Endothelial cell of umbilical vein (primary cell): ENCODE results near the gene BHMT. TPM values are rescaled to one million over a fixed set of nuclear protein-coding genes. Genes with fewer than 3 reads are reported as not detected.

Experiments
- BruUV-seq: library from RNA; stranded (reverse); fragments of 400-500 nt; replicated peaks from 2 replicates; lab custom pipeline; 2021; lab: Mats Ljungman, UMichigan
- CTCF ChIA-PET: fragments of 300-600, 350-600 bp; sonication (Branson Sonifier 250); formaldehyde crosslinking; loops from one replicate; lab custom pipeline; 2021; ENCODE audit warnings: antibody characterized with exemption, inconsistent platforms; lab: Charles Lee
- POLR2A ChIA-PET: fragments of 300-600, 350-600 bp; sonication (Branson Sonifier 250); formaldehyde crosslinking; loops from one replicate; lab custom pipeline; 2021; ENCODE audit warnings: antibody characterized with exemption, inconsistent platforms; lab: Charles Lee
- DNase-seq: peaks from one replicate; pipeline ENCODE4 v3.0.0-alpha.2; 2011; ENCODE audit warnings: low read depth, low spot score
- FAIRE-seq: peaks from 2 replicates; lab custom pipeline; 2011; peaks lifted over from hg19 to GRCh38; lab: Jason Lieb, UNC
- H2AFZ ChIP-seq: 2 replicates; pipeline ENCODE4 v1.6.0; 2012; ENCODE audit warnings: low read depth, low read length, control low read depth, inconsistent platforms
- H3K27ac ChIP-seq: 2 replicates; pipeline ENCODE4 v1.5.1; 2011; ENCODE audit warnings: low read depth, mild to moderate bottlenecking, control low read depth, low read length, moderate library complexity; ENCODE audit not compliant: insufficient read depth
- H3K27me3 ChIP-seq, 2 experiments: 2 replicates each; pipeline versions ENCODE4 v1.6.0 to v1.6.1; 2011; ENCODE audit warnings: low read length in 2 of 2, mixed read lengths in 1 of 2; ENCODE audit not compliant: control insufficient read depth in 2 of 2, insufficient read depth in 2 of 2
- H3K36me3 ChIP-seq, 2 experiments: 2 replicates in 1 of 2; 3 replicates in 1 of 2; pipeline ENCODE4 v1.5.1; 2011; ENCODE audit warnings: low read length in 2 of 2, mild to moderate bottlenecking in 1 of 2, moderate library complexity in 1 of 2; ENCODE audit not compliant: control insufficient read depth in 2 of 2, insufficient read depth in 2 of 2; ENCODE audit errors: extremely low read depth in 1 of 2
- H3K4me1 ChIP-seq: 3 replicates; pipeline ENCODE4 v1.5.1; 2011; ENCODE audit warnings: mild to moderate bottlenecking, low read length; ENCODE audit not compliant: control insufficient read depth, insufficient read depth; ENCODE audit errors: extremely low read depth
- H3K4me2 ChIP-seq: 2 replicates; pipeline ENCODE4 v1.6.1; 2011; ENCODE audit warnings: low read length, control low read depth, mixed read lengths; ENCODE audit not compliant: insufficient read depth
- H3K4me3 ChIP-seq, 3 experiments: fragments of 200-600 bp in 1 of 3; sonication (generic), shearing (Covaris generic) in 1 of 3; replicated peaks in 1 of 3; 2 replicates each; pipeline ENCODE4 v1.5.1; 2011 to 2016; ENCODE audit warnings: control low read depth in 3 of 3, low read length in 3 of 3, mild to moderate bottlenecking in 2 of 3, inconsistent platforms in 1 of 3, low read depth in 1 of 3, moderate library complexity in 1 of 3; ENCODE audit not compliant: insufficient read depth in 1 of 3
- H3K79me2 ChIP-seq: 2 replicates; pipeline ENCODE4 v1.6.0; 2012; ENCODE audit warnings: low read length, inconsistent platforms; ENCODE audit not compliant: control insufficient read depth, insufficient read depth
- H3K9ac ChIP-seq: replicated peaks from 2 replicates; pipeline ENCODE3; 2011; ENCODE audit warnings: low read length, control low read depth; ENCODE audit not compliant: insufficient read depth; ENCODE audit errors: extremely low read depth
- H3K9me1 ChIP-seq: replicated peaks from 3 replicates; pipeline ENCODE4 v1.6.0; 2011; ENCODE audit warnings: mild to moderate bottlenecking, low read length; ENCODE audit not compliant: control insufficient read depth, insufficient read depth; ENCODE audit errors: extremely low read depth
- H3K9me3 ChIP-seq: replicated peaks from 2 replicates; pipeline ENCODE4 v1.5.1; 2012; ENCODE audit warnings: low read length, inconsistent platforms; ENCODE audit not compliant: control insufficient read depth, insufficient read depth
- H4K20me1 ChIP-seq: replicated peaks from 2 replicates; pipeline ENCODE3; 2011; ENCODE audit warnings: mild to moderate bottlenecking, low read length; ENCODE audit not compliant: control insufficient read depth, insufficient read depth; ENCODE audit errors: extremely low read depth
- EZH2 ChIP-seq: IDR thresholded peaks from 2 replicates; pipeline ENCODE4 v1.6.1; 2012; ENCODE audit warnings: borderline replicate concordance, low read depth, mild to moderate bottlenecking, moderate library complexity, low read length, inconsistent platforms; ENCODE audit not compliant: severe bottlenecking
- FOS ChIP-seq: IDR thresholded peaks from 2 replicates; pipeline ENCODE4 v1.6.1; 2011; ENCODE audit warnings: mild to moderate bottlenecking, low read length, moderate library complexity, borderline replicate concordance; ENCODE audit not compliant: insufficient read depth
- GATA2 ChIP-seq: IDR thresholded peaks from 2 replicates; pipeline ENCODE4 v1.7.0; 2011; ENCODE audit warnings: low read depth, mild to moderate bottlenecking, moderate library complexity, mixed read lengths, low read length; ENCODE audit not compliant: insufficient read length, insufficient read depth
- JUN ChIP-seq: IDR thresholded peaks from 2 replicates; pipeline ENCODE4 v1.6.1; 2011; ENCODE audit warnings: borderline replicate concordance, low read depth; ENCODE audit not compliant: insufficient read length, insufficient read depth
- MYC ChIP-seq: IDR thresholded peaks from one replicate; pipeline ENCODE4 v1.6.1; 2011; ENCODE audit warnings: mild to moderate bottlenecking, low read depth, low read length
- POLR2A ChIP-seq: IDR thresholded peaks from 2 replicates; pipeline ENCODE4 v1.6.1; 2012; ENCODE audit warnings: low read depth, mild to moderate bottlenecking, control low read depth, low read length
- POLR2AphosphoS5 ChIP-seq: IDR thresholded peaks from 2 replicates; pipeline ENCODE4 v1.6.1; 2012; ENCODE audit warnings: low read depth, mild to moderate bottlenecking, control low read depth, low read length, moderate library complexity; ENCODE audit not compliant: insufficient read depth
- dilution Hi-C: fragments of 300-500 bp; cut with MboI; formaldehyde crosslinking; loops from one replicate; pipeline ENCODE4 v1.15.0; 2019; ENCODE audit warnings: low sequenced_read_pairs; ENCODE audit not compliant: extremely low pct_ligation_motif_present
- intact Hi-C: fragments of 100-400 bp; cut with micrococcal nuclease; formaldehyde crosslinking; loops from one replicate; pipeline ENCODE4 v1.10.0; 2022
- polyA plus RNA-seq, 4 experiments: library from polyadenylated mRNA; depleted of rRNA in 3 of 4; stranded (reverse) in 3 of 4; unstranded in 1 of 4; fragments of >200 nt; gene quantifications; 2 replicates each; pipeline versions ENCODE4 v1.2.1 to v1.2.3, GENCODE V29; 2011 to 2012; ENCODE audit warnings: missing spikeins in 1 of 4
- total RNA-seq: library from RNA; stranded (reverse); gene quantifications from 2 replicates; pipeline ENCODE4 v1.2.3, GENCODE V29; 2021
- TF ChIP-seq, protein P1 (sequence below), 2 donors: IDR thresholded peaks; 1 replicate in 1 of 2; 2 replicates in 1 of 2; pipeline ENCODE4 v1.5.1; 2011; ENCODE audit warnings: low read length in 2 of 2, mild to moderate bottlenecking in 2 of 2, moderate library complexity in 2 of 2, control low read depth in 1 of 2, inconsistent platforms in 1 of 2, low read depth in 1 of 2; ENCODE audit not compliant: insufficient read depth in 1 of 2; ENCODE audit errors: extremely low read depth in 1 of 2
- TF ChIP-seq, protein P2 (sequence below): IDR thresholded peaks from 2 replicates; pipeline ENCODE4 v1.6.1; 2011; ENCODE audit not compliant: insufficient read depth, insufficient read length

The BHMT gene
- total and polyA plus RNA-seq, 2 donors (not counting 3 experiments of a cell fraction or from before 2014, with no cell fraction given) = not detected

DNA sequence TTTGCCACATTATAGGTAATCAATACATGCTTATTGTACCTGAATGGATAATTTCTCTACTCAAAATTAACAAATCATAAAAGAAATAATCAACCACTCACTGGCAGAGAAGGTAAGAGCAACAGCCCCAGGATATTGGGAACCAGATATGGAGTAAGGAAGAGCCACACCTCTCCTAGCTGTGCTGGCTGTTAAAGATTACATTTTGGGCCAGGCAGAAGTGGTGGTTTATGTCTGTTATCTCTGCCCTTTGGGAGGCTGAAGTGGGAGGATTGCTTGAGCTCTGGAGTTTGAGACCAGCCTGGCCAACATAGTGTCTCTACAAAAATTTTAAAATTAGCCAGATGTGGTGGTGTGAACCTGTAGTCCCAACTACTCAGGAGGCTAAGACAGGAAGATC lies 56.4 kb downstream of the BHMT start:
- FAIRE-seq (no peak), DNase-seq (no peak)
- no peak overlapping the region for H3K9ac ChIP-seq
- intact Hi-C loops (no loop called here), dilution Hi-C loops (no loop called here)
- H3K27me3 ChIP-seq = no peaks in the 10 kb centered on the region
- BruUV-seq = no TSS peak
- no peak overlapping the region for H3K4me2 ChIP-seq
- no peaks in the 10 kb centered on the region for H3K9me1 ChIP-seq
- TF ChIP-seq POLR2AphosphoS5 (no peak), MYC (no peak), FOS (no peak), JUN (no peak), POLR2A (no peak), EZH2 (no peak), GATA2 (no peak)
- TF ChIP-seq, protein P1, sequence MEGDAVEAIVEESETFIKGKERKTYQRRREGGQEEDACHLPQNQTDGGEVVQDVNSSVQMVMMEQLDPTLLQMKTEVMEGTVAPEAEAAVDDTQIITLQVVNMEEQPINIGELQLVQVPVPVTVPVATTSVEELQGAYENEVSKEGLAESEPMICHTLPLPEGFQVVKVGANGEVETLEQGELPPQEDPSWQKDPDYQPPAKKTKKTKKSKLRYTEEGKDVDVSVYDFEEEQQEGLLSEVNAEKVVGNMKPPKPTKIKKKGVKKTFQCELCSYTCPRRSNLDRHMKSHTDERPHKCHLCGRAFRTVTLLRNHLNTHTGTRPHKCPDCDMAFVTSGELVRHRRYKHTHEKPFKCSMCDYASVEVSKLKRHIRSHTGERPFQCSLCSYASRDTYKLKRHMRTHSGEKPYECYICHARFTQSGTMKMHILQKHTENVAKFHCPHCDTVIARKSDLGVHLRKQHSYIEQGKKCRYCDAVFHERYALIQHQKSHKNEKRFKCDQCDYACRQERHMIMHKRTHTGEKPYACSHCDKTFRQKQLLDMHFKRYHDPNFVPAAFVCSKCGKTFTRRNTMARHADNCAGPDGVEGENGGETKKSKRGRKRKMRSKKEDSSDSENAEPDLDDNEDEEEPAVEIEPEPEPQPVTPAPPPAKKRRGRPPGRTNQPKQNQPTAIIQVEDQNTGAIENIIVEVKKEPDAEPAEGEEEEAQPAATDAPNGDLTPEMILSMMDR (IDR thresholded peaks at IDR 0.05; ENCODE audit: extremely low read depth in 1 of 2, insufficient read depth in 1 of 2, low read depth in 1 of 2, low read length in 2 of 2) = no peak
- TF ChIP-seq, protein P2, sequence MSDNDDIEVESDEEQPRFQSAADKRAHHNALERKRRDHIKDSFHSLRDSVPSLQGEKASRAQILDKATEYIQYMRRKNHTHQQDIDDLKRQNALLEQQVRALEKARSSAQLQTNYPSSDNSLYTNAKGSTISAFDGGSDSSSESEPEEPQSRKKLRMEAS = no peak
- H3K36me3 ChIP-seq = no peaks in the 10 kb centered on the region
- ChIA-PET CTCF (no interaction called here), POLR2A (no interaction called here)
- H3K27ac ChIP-seq = no peak overlapping the region
- H3K4me3 ChIP-seq = no peak overlapping the region
- H3K79me2 ChIP-seq = no peaks in the 10 kb centered on the region
- H2AFZ ChIP-seq = no peak overlapping the region
- no peaks in the 10 kb centered on the region for H3K9me3 ChIP-seq
- no peaks in the 10 kb centered on the region for H4K20me1 ChIP-seq
- no peaks in the 10 kb centered on the region for H3K4me1 ChIP-seq
